OCI-LY3 (cell line): ENCODE data around the gene ZAP70.

Experiments
- EZH2phosphoT487 ChIP-seq: fragments of 200-600 bp; shearing (Covaris generic); IDR thresholded peaks from 2 replicates; pipeline ENCODE4 v1.6.1; 2018; ENCODE audit warnings: antibody characterized with exemption, mixed run types, low read depth
- TF ChIP-seq, protein P1 (sequence below): fragments of 200-600, 300-600 bp; sonication (generic); IDR thresholded peaks from 2 replicates; pipeline ENCODE4 v1.5.1; 2014; ENCODE audit warnings: antibody characterized with exemption, low read length, low read depth

- TF ChIP-seq, protein P1, sequence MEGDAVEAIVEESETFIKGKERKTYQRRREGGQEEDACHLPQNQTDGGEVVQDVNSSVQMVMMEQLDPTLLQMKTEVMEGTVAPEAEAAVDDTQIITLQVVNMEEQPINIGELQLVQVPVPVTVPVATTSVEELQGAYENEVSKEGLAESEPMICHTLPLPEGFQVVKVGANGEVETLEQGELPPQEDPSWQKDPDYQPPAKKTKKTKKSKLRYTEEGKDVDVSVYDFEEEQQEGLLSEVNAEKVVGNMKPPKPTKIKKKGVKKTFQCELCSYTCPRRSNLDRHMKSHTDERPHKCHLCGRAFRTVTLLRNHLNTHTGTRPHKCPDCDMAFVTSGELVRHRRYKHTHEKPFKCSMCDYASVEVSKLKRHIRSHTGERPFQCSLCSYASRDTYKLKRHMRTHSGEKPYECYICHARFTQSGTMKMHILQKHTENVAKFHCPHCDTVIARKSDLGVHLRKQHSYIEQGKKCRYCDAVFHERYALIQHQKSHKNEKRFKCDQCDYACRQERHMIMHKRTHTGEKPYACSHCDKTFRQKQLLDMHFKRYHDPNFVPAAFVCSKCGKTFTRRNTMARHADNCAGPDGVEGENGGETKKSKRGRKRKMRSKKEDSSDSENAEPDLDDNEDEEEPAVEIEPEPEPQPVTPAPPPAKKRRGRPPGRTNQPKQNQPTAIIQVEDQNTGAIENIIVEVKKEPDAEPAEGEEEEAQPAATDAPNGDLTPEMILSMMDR: no peak
- no peak for TF ChIP-seq EZH2phosphoT487
These were observed 38.4 kb downstream of the ZAP70 start for GRCh38 chr2:97751752-97752151.
